ENCODE measurements around the gene HS6ST1. TPM values are rescaled to one million over a fixed set of nuclear protein-coding genes. Genes with fewer than 3 reads are reported as not detected.

HS6ST1 gene
- total RNA-seq, 2 experiments from 2014 or later = 7.1 to 8.7 TPM

DNA sequence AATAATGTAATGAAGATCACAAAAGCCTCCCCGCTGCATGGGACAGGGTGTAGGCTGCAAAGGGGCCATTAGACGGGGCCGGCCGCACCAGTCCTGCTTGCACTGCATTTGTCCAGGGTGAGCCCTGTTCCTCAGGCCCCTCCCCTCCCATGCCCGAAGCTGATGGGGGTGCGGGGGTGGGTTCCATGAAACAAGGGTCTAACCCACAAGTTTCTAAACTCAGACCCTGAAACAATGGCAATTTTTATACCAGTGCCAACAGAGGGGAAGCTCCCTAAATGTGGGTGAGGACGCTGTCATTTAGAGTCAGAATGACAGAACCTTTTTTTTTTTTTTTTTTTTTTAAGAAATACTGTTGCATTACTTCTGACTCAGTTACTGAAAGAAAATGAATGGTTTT is 39.7 kb downstream of the HS6ST1 start:
- Mint-ChIP-seq H3K4me1 (ENCODE audit: low read depth) (no peaks in the 10 kb centered on the region), H3K36me3 (ENCODE audit: low read depth) (peaks cover 30% of the 10 kb centered on the region), H3K9me3 (no peaks in the 10 kb centered on the region), H3K4me3 (no peak overlapping the region), H3K27me3 (no peaks in the 10 kb centered on the region), H3K27ac (no peak overlapping the region)
- POLR2A ChIA-PET = no interaction called here
- no peak overlapping the region for H3K27ac ChIP-seq (ENCODE audit: low read depth in 1 of 2, low read length in 2 of 2)
- H3K4me3 ChIP-seq (ENCODE audit: low read length) = no peak overlapping the region
- H3K9me3 ChIP-seq (ENCODE audit: control insufficient read depth in 1 of 2, insufficient read depth in 1 of 2, low read length in 2 of 2) = peaks cover 11 to 27% of the 10 kb centered on the region in 2 experiments
- peak in 1 of 14 experiments; percentile 16 for DNase-seq
- no peak for ATAC-seq (ENCODE audit: poor library complexity)
- CTCF ChIA-PET = interaction anchor here (0.7 kb wide), 1 partner anchor 674 kb away, joined by 5 read pairs; no protein-coding TSS in a partner anchor
- H3K4me1 ChIP-seq (ENCODE audit: insufficient read depth, low read length) = peaks cover 18% of the 10 kb centered on the region
- TF ChIP-seq, protein P1, sequence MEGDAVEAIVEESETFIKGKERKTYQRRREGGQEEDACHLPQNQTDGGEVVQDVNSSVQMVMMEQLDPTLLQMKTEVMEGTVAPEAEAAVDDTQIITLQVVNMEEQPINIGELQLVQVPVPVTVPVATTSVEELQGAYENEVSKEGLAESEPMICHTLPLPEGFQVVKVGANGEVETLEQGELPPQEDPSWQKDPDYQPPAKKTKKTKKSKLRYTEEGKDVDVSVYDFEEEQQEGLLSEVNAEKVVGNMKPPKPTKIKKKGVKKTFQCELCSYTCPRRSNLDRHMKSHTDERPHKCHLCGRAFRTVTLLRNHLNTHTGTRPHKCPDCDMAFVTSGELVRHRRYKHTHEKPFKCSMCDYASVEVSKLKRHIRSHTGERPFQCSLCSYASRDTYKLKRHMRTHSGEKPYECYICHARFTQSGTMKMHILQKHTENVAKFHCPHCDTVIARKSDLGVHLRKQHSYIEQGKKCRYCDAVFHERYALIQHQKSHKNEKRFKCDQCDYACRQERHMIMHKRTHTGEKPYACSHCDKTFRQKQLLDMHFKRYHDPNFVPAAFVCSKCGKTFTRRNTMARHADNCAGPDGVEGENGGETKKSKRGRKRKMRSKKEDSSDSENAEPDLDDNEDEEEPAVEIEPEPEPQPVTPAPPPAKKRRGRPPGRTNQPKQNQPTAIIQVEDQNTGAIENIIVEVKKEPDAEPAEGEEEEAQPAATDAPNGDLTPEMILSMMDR (IDR thresholded peaks at IDR 0.05) = no peak
- intact Hi-C loops (cut with DNase I, micrococcal nuclease) = no loop called here
- H3K36me3 ChIP-seq (ENCODE audit: insufficient read depth, low read length) = no peaks in the 10 kb centered on the region
- H3K27me3 ChIP-seq (ENCODE audit: control insufficient read depth in 1 of 2, insufficient read depth in 2 of 2, low read length in 2 of 2) = no peaks in the 10 kb centered on the region

DNA sequence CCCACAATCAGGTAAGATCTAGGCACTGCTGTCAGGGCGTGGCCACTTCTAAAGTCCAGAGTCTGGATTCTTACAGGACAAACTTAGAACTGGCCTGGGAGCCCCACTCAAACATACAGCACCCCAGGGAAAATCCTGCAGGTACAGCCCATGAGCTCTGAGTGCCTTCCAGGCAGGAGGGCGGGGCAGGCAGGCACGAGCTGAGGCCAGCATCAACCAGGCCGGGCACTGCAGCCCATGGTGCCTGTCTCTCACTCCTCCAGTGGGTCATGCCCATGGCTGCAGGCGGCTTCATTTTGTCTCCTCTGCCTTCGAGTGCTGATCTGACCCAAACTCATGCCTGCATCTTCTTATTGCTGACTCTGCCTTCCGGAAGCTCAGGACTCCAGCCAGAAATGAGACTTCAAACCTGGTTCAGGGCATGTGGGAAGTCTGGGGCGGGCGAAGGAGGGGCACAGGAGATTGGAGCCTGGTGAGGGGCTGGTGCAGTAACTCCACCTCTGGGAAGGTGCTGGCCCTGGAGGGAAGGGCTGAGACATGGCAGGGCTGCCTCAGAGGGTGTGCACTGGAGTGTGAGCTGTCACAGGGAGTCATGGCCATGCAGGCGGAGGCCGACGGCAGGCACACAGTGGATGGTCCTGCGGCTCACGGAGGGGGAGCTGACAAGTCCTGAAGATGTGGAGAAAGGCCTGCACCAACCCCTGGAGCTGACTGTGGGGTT is 40.5 kb downstream of the HS6ST1 start:
- no peak overlapping the region for H3K4me3 ChIP-seq (ENCODE audit: low read length)
- no peaks in the 10 kb centered on the region for H3K27me3 ChIP-seq (ENCODE audit: control insufficient read depth in 1 of 2, insufficient read depth in 2 of 2, low read length in 2 of 2)
- ATAC-seq (ENCODE audit: poor library complexity) (no peak), DNase-seq (peak in 3 of 14 experiments; percentile 0 to 16 (median 7))
- H3K36me3 Mint-ChIP-seq (ENCODE audit: low read depth) = peaks cover 33% of the 10 kb centered on the region
- H3K27ac ChIP-seq (ENCODE audit: low read depth in 1 of 2, low read length in 2 of 2) = no peak overlapping the region
- H3K27ac Mint-ChIP-seq = no peak overlapping the region
- H3K4me3 Mint-ChIP-seq = no peak overlapping the region
- no peaks in the 10 kb centered on the region for H3K4me1 Mint-ChIP-seq (ENCODE audit: low read depth)
- TF ChIP-seq, protein P1 (IDR thresholded peaks at IDR 0.05) = no peak
- H3K27me3 Mint-ChIP-seq = no peaks in the 10 kb centered on the region
- CTCF ChIA-PET = no interaction called here
- POLR2A ChIA-PET = no interaction called here
- H3K4me1 ChIP-seq (ENCODE audit: insufficient read depth, low read length) = peaks cover 25% of the 10 kb centered on the region
- H3K36me3 ChIP-seq (ENCODE audit: insufficient read depth, low read length) = no peaks in the 10 kb centered on the region
- no peaks in the 10 kb centered on the region for H3K9me3 Mint-ChIP-seq
- intact Hi-C loops (cut with DNase I, micrococcal nuclease) = no loop called here
- H3K9me3 ChIP-seq (ENCODE audit: control insufficient read depth in 1 of 2, insufficient read depth in 1 of 2, low read length in 2 of 2) = peaks cover 11 to 35% of the 10 kb centered on the region in 2 experiments

DNA sequence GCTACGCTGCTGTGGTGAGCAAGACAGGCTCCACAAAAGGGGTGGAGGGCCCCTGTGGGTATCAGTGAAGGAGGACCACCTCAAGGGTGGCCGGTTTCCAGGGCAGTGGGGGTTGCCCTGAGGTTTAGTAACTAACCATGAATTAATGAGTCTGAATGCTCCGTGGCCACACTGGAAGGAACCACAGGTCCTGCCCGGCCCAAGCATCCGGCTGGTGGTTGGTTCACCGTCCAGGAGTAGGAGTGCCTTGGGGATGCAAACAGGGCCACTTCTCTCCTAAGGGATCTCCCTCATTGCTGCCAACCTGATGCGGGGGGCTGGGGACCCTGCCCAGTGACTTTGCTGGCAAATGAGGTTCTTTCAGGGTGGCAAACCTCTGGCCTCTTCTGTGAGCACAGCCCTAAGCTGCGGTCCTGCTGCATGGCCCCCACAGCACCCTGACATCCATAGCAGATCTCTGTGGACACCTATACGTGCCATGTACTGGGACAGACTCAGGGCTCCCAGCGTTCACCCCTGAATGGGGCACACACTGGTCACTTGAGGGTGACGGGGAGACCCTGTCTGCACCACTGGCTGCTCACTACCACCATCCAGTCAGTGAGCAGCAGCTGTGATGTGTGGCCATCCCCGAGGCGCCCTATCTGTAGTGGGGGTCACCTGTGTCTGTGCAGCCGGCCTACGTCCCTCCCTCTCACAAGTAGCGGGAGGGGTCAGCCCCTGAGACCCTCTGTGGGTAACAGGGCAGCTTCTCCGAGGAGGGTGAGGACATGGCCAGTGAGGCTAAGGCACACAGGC is 41.6 kb downstream of the HS6ST1 start:
- intact Hi-C loops (cut with DNase I, micrococcal nuclease) = no loop called here
- ATAC-seq (ENCODE audit: poor library complexity) = no peak
- peak in 2 of 14 experiments; percentile 5 to 22 for DNase-seq
- Mint-ChIP-seq H3K36me3 (ENCODE audit: low read depth) (peaks cover 33% of the 10 kb centered on the region), H3K27me3 (no peaks in the 10 kb centered on the region), H3K27ac (no peak overlapping the region), H3K4me1 (ENCODE audit: low read depth) (no peaks in the 10 kb centered on the region), H3K4me3 (no peak overlapping the region), H3K9me3 (no peaks in the 10 kb centered on the region)
- Histone ChIP-seq H3K4me1 (ENCODE audit: insufficient read depth, low read length) (peaks cover 26% of the 10 kb centered on the region), H3K27me3 (ENCODE audit: control insufficient read depth in 1 of 2, insufficient read depth in 2 of 2, low read length in 2 of 2) (no peaks in the 10 kb centered on the region), H3K36me3 (ENCODE audit: insufficient read depth, low read length) (no peaks in the 10 kb centered on the region), H3K27ac (ENCODE audit: low read depth in 1 of 2, low read length in 2 of 2) (no peak overlapping the region), H3K4me3 (ENCODE audit: low read length) (no peak overlapping the region), H3K9me3 (ENCODE audit: control insufficient read depth in 1 of 2, insufficient read depth in 1 of 2, low read length in 2 of 2) (peaks cover 11 to 35% of the 10 kb centered on the region in 2 experiments)
- CTCF ChIA-PET = no interaction called here
- TF ChIP-seq, protein P1 (IDR thresholded peaks at IDR 0.05) = no peak
- POLR2A ChIA-PET = no interaction called here
